Brain microvascular endothelial cell (primary cell): Measurements from ENCODE around the gene ACKR3.

Experiments used
- DNase-seq: peaks from one replicate; pipeline ENCODE4 v3.0.0-alpha.2; 2020
- H3K27ac ChIP-seq: fragments of 250-450 bp; sonication (Bioruptor Pico); 2 replicates; pipeline ENCODE4 v1.5.1; 2020; ENCODE audit warnings: mild to moderate bottlenecking, moderate library complexity
- H3K27me3 ChIP-seq: fragments of 250-450 bp; sonication (Bioruptor Pico); replicated peaks from 2 replicates; pipeline ENCODE4 v1.5.1; 2020; ENCODE audit warnings: mild to moderate bottlenecking
- H3K36me3 ChIP-seq: fragments of 250-450 bp; sonication (Bioruptor Pico); replicated peaks from 2 replicates; pipeline ENCODE4 v1.5.1; 2020; ENCODE audit warnings: mild to moderate bottlenecking
- H3K4me3 ChIP-seq: 2 replicates; pipeline ENCODE4 v1.5.1; 2011; ENCODE audit warnings: low read depth, mild to moderate bottlenecking, control low read depth, low read length, moderate library complexity
- in situ Hi-C: cut with HindIII; loops from 2 replicates; pipeline ENCODE4 v1.10.0; 2017; ENCODE audit warnings: low sequenced_read_pairs, low pct_ligation_motif_present
- TF ChIP-seq, protein P1 (sequence below): IDR thresholded peaks from 2 replicates; pipeline ENCODE4 v1.5.1; 2011; ENCODE audit warnings: low read depth, mild to moderate bottlenecking, moderate library complexity, low read length, control low read depth, inconsistent platforms; ENCODE audit errors: missing control alignments

ACKR3 gene

GRCh38 chr2:236558993-236559978 lies 10.3 kb upstream of the ACKR3 start:
- no peak overlapping the region for H3K4me3 ChIP-seq
- TF ChIP-seq, protein P1, sequence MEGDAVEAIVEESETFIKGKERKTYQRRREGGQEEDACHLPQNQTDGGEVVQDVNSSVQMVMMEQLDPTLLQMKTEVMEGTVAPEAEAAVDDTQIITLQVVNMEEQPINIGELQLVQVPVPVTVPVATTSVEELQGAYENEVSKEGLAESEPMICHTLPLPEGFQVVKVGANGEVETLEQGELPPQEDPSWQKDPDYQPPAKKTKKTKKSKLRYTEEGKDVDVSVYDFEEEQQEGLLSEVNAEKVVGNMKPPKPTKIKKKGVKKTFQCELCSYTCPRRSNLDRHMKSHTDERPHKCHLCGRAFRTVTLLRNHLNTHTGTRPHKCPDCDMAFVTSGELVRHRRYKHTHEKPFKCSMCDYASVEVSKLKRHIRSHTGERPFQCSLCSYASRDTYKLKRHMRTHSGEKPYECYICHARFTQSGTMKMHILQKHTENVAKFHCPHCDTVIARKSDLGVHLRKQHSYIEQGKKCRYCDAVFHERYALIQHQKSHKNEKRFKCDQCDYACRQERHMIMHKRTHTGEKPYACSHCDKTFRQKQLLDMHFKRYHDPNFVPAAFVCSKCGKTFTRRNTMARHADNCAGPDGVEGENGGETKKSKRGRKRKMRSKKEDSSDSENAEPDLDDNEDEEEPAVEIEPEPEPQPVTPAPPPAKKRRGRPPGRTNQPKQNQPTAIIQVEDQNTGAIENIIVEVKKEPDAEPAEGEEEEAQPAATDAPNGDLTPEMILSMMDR, result no peak
- in situ Hi-C loops, result no loop called here

GRCh38 chr2:236561874-236562273 lies 7.8 kb upstream of the ACKR3 start:
- in situ Hi-C loops, result no loop called here
- Histone ChIP-seq H3K27me3 (peaks cover 9% of the 10 kb centered on the region), H3K4me3 (no peak overlapping the region), H3K36me3 (no peaks in the 10 kb centered on the region), H3K27ac (no peak overlapping the region)
- DNase-seq, result no peak
- TF ChIP-seq, protein P1, result no peak

More at GRCh38 chr2:236558993-236559978, 10.3 kb upstream of the ACKR3 start:
- Histone ChIP-seq H3K27me3 (no peaks in the 10 kb centered on the region), H3K27ac (no peak overlapping the region), H3K36me3 (no peaks in the 10 kb centered on the region)
- no peak for DNase-seq

GRCh38 chr2:236562434-236562833 lies 7.2 kb upstream of the ACKR3 start:
- Histone ChIP-seq H3K27me3 (peaks cover 15% of the 10 kb centered on the region), H3K27ac (no peak overlapping the region), H3K4me3 (no peak overlapping the region), H3K36me3 (no peaks in the 10 kb centered on the region)
- in situ Hi-C loops, result no loop called here
- no peak for DNase-seq
- TF ChIP-seq, protein P1, result peak; percentile 68

DNA sequence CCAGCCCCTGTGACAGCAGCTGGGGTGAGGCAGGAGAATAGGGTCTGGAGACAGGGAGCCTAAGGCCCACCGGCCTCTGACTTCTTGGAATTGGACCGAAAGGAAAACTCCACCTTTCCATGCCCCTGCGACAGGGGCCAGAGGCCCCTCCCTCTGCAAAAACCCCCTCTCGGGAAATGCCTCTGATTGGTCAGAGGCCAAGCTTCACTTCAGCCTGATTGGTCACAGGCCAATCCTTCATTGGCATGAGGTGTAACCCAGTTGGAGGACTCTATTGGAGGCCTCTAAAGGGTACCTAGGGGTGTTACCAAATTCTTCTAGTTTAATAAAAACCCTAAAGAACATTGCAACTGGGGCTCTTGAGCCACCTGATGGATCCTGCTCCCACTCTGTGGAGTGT lies 5.7 kb upstream of the ACKR3 start:
- in situ Hi-C loops, result no loop called here
- no peaks in the 10 kb centered on the region for H3K36me3 ChIP-seq
- TF ChIP-seq, protein P1, result no peak

DNA sequence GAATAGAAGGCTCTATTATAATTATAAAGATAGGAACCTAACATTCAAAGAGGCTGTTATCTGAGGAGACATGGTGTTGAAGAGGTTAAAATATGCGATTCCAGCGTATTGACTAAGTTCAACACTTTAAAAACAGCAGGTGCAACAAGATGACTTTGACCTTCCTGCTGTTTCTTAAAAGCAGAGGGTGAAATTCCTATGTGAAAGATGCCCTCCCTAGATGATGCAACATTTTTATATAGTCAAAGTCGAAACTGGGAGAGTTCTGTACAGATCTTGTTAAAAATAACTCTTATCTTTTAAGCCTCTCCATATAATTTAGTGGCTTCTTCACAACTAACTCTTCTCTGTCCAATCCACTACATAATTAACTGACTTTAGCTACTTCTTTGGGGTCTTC lies 4.4 kb upstream of the ACKR3 start:
- Histone ChIP-seq H3K27ac (no peak overlapping the region), H3K27me3 (peaks cover 31% of the 10 kb centered on the region), H3K36me3 (no peaks in the 10 kb centered on the region), H3K4me3 (no peak overlapping the region)
- in situ Hi-C loops, result no loop called here
- DNase-seq, result no peak
- TF ChIP-seq, protein P1, result no peak

More for the DNA sequence above, 5.7 kb upstream of the ACKR3 start:
- Histone ChIP-seq H3K27ac (no peak overlapping the region), H3K4me3 (no peak overlapping the region), H3K27me3 (peaks cover 27% of the 10 kb centered on the region)
- DNase-seq, result no peak
